Neural cell (in vitro differentiated cells): ENCODE results near the gene POU3F1.

ENCODE experiments used
- EP300 ChIP-seq: fragments of 450-650 bp; conservative IDR thresholded peaks from 2 replicates; pipeline ENCODE4 v1.6.1; 2014; ENCODE audit warnings: antibody characterized with exemption, mild to moderate bottlenecking, moderate library complexity; ENCODE audit not compliant: poor library complexity, severe bottlenecking
- EZH2 ChIP-seq: fragments of 200-600, 300-800 bp; shearing (Covaris generic), sonication (generic); IDR thresholded peaks from 2 replicates; pipeline ENCODE4 v1.6.1; 2014; ENCODE audit warnings: antibody characterized with exemption, low read length, borderline replicate concordance, mild to moderate bottlenecking; ENCODE audit not compliant: insufficient read depth, poor library complexity, severe bottlenecking
- MXI1 ChIP-seq: fragments of 450-650 bp; conservative IDR thresholded peaks from 2 replicates; pipeline ENCODE4 v1.6.1; 2014; ENCODE audit warnings: antibody characterized with exemption, mild to moderate bottlenecking; ENCODE audit not compliant: poor library complexity, severe bottlenecking
- POLR2AphosphoS5 ChIP-seq: IDR thresholded peaks from 2 replicates; pipeline ENCODE4 v1.6.1; 2012
- REST ChIP-seq: IDR thresholded peaks from 2 replicates; pipeline ENCODE4 v1.6.1; 2012; ENCODE audit warnings: borderline replicate concordance
- TF ChIP-seq, protein P1 (sequence below): fragments of 450-650 bp; IDR thresholded peaks from 2 replicates; pipeline ENCODE4 v1.5.1; 2014; ENCODE audit warnings: antibody characterized with exemption, mild to moderate bottlenecking, moderate library complexity; ENCODE audit not compliant: poor library complexity, severe bottlenecking

DNA sequence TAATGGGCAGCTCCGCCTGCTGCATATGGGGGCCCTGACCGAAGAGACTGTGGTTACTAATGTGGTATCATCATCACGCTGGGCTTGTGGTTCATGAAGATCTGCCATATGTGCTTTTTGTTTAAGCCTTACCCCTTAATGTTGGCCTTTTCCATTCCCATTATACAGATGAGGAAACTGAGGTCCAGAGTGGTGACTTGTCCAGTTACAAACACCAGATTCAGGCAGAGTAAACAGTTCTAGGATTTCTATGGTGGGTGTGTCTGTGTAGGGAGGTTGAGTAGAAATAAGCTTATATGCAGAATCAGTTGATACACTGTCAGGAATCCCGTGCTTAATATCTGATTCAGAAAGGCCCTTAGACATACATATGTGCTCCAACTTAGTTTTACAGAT, 33.4 kb downstream of the POU3F1 start:
- TF ChIP-seq, protein P1, sequence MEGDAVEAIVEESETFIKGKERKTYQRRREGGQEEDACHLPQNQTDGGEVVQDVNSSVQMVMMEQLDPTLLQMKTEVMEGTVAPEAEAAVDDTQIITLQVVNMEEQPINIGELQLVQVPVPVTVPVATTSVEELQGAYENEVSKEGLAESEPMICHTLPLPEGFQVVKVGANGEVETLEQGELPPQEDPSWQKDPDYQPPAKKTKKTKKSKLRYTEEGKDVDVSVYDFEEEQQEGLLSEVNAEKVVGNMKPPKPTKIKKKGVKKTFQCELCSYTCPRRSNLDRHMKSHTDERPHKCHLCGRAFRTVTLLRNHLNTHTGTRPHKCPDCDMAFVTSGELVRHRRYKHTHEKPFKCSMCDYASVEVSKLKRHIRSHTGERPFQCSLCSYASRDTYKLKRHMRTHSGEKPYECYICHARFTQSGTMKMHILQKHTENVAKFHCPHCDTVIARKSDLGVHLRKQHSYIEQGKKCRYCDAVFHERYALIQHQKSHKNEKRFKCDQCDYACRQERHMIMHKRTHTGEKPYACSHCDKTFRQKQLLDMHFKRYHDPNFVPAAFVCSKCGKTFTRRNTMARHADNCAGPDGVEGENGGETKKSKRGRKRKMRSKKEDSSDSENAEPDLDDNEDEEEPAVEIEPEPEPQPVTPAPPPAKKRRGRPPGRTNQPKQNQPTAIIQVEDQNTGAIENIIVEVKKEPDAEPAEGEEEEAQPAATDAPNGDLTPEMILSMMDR: no peak
- no peak for TF ChIP-seq POLR2AphosphoS5
- no peak for TF ChIP-seq REST
- no peak for TF ChIP-seq EZH2
- TF ChIP-seq EP300: no peak
- TF ChIP-seq MXI1: no peak
